HS-27A (cell line): ENCODE data around the gene HIPK2.

Experiments
- DNase-seq: peaks from one replicate; pipeline ENCODE4 v3.0.0-alpha.2; 2012; ENCODE audit warnings: low read depth, missing footprints

Gene HIPK2

GRCh38 chr7:139589474-139589873 is 188.3 kb downstream of the HIPK2 start:
- no peak for DNase-seq

DNA sequence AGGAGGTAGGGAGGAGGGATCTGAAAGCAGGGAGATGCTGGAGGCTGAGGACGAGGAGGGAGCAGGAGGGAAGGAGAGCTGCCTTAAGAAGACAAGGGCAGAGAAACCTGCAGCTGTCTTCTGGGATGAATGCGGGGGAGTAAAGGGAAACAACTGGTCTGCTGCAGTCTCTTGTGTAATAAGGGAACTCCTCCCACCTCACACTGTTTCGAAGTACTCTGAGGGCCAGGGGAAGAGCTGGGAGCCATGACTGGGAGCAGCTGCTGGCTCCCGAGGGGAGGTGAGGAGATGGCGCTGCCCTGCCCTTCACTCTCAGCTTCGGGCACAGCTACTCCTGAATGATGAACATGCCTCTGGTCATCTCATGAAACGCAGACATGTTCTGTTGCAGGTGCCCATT is 189.2 kb downstream of the HIPK2 start:
- DNase-seq = no peak

- no peak for DNase-seq
Measured at GRCh38 chr7:139587535-139587934, 190.3 kb downstream of the HIPK2 start.

DNA sequence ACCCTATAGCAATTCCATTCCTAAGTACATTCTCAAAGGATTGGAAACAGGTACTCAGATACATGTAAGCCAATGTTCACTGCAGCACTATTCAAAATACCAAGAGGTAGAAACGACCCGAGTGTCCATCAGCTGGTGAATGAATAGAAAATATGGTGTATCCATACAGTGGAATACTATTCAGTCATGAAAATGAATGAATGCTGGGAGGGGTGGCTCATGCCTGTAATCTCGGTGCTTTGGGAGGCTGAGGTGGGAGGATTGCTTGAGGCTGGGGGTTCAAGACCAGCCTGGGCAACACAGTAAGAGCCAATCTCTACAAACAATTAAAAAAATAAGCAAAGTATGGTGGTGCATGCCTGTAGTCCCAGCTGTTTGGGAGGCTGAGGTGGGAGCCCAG is 191.5 kb downstream of the HIPK2 start:
- DNase-seq = no peak

GRCh38 chr7:139585042-139585441 is 192.8 kb downstream of the HIPK2 start:
- no peak for DNase-seq

GRCh38 chr7:139583826-139584553 is 193.8 kb downstream of the HIPK2 start:
- no peak for DNase-seq

DNA sequence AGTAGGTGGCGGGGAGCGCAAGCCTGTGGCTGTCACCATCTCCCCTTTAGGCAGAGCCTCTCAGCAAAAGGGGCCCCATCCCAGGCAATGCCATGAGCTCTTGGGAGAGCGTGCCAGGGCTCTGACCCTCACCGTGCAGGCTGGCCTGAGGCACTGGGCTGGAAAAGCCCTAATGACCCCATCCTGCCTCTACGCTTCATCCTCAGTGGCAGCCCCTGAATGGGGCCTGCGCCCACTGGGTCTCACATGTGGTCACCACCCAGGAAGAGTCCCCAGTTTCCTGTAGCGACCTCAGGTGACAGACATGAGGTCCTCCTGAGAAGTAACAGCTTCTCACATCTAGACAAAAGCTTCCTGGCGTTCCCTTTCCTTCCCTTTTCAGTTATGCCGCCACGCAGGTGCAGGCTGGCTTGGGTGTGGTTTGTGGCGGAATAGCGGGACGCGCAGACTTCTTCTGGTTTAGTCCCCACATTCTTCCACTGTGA is 195.1 kb downstream of the HIPK2 start:
- DNase-seq = no peak

GRCh38 chr7:139582130-139582650 is 195.6 kb downstream of the HIPK2 start:
- DNase-seq = no peak

DNA sequence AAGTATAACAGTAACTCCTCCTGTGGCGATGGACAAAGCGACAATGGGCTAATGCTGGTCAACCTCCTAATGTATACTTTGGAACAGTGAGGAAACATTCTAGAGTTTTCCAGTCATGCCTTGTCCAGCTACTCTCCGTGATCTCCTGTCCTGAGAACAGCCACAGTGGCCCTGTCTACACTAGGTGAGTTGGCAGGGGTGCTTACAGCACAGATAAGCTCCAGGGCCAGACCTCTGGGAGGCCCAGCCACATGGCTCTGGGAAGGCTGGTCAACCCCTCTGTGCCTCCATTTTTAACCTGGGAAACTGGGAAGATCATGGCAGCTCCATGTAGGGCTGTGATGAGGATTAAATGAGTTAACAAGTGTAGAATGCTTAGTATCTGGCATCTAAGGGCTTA is 197.4 kb downstream of the HIPK2 start:
- DNase-seq = no peak

DNA sequence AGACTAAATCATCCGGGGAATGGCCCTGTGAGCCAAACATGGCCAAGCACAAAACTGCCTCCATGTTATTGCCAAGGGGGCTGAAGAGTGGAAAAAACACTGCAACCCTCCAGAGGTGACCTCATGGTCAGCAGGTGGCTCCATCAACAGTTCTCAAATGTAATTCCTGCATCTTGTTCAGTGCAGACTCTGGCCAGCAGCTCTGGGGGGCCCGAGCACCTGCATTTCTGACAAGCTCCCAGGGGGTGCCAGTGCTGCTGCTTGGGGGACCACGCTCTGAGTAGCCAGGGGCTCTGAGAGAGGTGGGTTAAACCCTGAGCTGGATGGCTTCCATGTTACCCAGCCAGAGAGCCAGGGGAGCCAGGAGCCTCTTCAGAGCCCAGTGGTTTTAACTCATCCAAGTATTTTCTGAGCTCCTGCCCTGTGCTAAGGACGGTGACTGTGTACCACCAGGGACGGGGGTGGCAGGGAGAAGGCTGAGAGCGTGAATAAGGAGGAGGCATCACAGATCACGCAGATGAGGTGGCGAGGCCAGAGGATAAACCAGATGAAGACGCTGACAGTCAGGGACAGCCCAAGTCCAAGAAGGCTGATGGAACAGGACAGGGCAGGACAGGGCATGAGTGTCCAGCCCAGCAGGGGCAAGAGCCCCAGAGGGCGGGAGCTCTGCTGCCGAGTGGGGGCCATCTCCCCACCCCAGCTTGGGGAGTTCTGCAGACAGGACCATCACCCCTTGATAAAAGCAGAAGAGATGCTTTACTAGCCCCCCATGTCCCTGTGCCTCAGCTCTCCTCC is 201.4 kb downstream of the HIPK2 start:
- no peak for DNase-seq

DNA sequence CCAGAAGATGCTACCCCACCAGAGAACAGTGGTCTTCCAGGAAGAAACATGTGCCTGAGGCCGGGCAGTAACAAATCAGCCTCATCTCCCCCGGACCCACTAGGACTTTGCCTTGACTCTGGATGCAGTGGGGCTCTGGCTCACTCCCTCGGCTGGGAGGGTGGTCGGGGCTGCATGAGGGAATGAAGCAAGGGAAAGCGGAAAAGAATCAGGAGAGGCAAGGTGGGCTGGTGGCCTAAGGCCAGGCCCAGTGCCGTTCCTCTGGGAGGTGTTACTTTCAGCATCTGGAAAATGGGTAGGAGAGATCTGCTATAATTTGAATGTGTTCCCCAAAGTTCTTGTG is 202.5 kb downstream of the HIPK2 start:
- no peak for DNase-seq

GRCh38 chr7:139574618-139575337 is 203.0 kb downstream of the HIPK2 start:
- no peak for DNase-seq

- DNase-seq = no peak
Measured at GRCh38 chr7:139573871-139574270, 203.9 kb downstream of the HIPK2 start.

GRCh38 chr7:139572704-139573385 is 205.0 kb downstream of the HIPK2 start:
- no peak for DNase-seq

DNA sequence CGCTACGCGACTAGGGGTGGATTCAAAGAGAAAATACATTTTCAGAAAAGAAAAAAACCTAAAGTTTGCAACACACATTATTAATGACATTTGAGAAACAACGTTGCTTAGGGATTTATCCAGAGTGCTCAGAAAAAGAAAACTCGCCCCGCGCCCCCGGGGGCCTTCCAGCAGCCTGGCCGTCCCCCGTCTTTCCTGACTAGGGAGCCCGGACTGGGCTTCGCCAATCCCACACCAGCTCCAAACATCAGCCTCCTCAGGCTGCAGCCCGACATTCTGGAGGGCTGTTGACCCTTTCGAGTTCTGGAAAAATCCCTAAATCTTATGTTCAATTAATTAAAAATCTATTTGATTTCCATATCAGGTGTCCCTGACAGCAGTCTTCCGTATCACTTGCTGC is 205.7 kb downstream of the HIPK2 start:
- no peak for DNase-seq

- no peak for DNase-seq
Measured at GRCh38 chr7:139571651-139572050, 206.1 kb downstream of the HIPK2 start.

DNA sequence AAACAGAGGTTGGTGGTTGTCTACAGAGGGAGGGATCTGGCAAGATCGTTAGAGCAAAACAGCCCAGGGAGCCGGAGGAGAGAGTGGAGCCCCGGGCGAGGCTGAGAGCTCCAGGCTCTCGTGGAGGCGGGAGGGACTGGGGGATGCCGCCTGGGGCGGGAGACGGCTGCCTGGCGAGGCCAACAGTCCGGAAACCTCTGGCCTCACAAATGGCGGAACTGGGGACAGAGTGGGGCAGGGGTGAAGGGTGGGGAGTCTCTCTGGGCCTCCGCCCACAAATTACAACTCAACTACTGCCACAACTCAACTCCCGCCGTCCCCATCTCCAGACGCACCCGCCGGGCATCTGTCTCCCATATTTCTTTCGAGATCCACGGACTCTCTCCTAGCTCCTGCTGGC is 206.6 kb downstream of the HIPK2 start:
- no peak for DNase-seq

DNA sequence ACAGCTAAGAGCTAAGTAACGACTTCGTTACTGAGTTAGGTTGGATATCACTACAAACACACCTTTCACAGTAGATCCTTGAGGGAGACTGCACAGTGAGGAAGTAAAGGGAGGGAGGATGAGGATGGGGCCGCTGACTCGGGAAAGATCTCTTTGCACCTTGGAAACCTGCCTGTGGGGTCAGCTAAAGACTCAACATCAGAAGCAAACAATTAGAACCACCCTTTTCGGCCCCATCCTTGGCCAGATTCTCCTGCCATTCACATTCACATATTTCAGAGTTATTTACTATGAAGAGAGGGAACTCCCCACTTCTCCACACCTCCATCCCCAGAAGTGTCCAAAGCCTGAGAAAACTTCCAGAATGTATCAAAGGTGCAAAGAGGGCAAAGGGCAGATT is 207.2 kb downstream of the HIPK2 start:
- no peak for DNase-seq

- DNase-seq = no peak
Measured at GRCh38 chr7:139570119-139570518, 207.7 kb downstream of the HIPK2 start.

- no peak for DNase-seq
Measured at GRCh38 chr7:139568813-139569490, 208.8 kb downstream of the HIPK2 start.

- no peak for DNase-seq
Measured at GRCh38 chr7:139568346-139568675, 209.5 kb downstream of the HIPK2 start.
